ENCODE results near the gene EOLA2. TPM values are rescaled to one million over a fixed set of nuclear protein-coding genes. Genes with fewer than 3 reads are reported as not detected.
"Not testable (repeated sequence)": the region's sequence is repeated elsewhere in the genome, so short reads cannot be mapped to it uniquely, and the experiment has no call there.

The EOLA2 gene
- total RNA-seq, 3 donors from 2014 or later = 21.6 to 34.7 (median 32.2) TPM

DNA sequence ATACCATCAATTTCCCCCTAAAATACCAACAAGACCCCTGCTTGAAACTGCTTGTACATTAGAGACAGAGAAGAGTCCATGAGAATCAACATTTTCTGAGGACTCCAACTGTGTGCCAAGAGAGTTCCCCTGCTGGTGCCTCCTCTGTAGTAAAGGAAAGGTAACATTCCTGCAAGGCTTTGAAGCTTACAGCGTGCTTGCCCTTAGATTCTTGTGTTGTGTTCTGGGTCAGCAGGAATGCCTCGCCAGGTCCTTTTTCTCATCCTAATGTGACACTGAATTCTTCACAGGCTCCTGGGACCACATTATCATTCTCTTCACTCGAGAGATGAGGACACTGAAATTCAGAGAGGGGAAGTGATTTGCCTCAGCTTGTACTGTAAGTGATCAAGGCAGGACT is 9.7 kb upstream of the EOLA2 start:
- H3K27me3 ChIP-seq = peaks cover 0 to 4% of the 10 kb centered on the region in 2 donors
- intact Hi-C loops (cut with DNase I; ENCODE audit: low total_unique reads) = no loop called here
- TF ChIP-seq POLR2AphosphoS5 (IDR thresholded peaks at IDR 0.05) = no peak
- TF ChIP-seq CTCF (IDR thresholded peaks at IDR 0.05) = no peak
- no peak for TF ChIP-seq POLR2A (IDR thresholded peaks at IDR 0.05)
- no peaks in the 10 kb centered on the region for H3K36me3 ChIP-seq
- H3K27ac ChIP-seq = no peak overlapping the region
- H3K4me3 ChIP-seq = no peak overlapping the region
- no peak for DNase-seq (ENCODE audit: low spot score in 2 of 2)
- no peaks in the 10 kb centered on the region for H3K4me1 ChIP-seq
- H3K9me3 ChIP-seq = no peaks in the 10 kb centered on the region

- not testable (repeated sequence) for H3K27ac ChIP-seq, H3K9me3 ChIP-seq, H3K27me3 ChIP-seq
Measured at GRCh38 chrX:149946932-149947331, 8.6 kb upstream of the EOLA2 start.

GRCh38 chrX:149945820-149946219 is 7.5 kb upstream of the EOLA2 start:
- intact Hi-C loops (cut with DNase I; ENCODE audit: low total_unique reads); H3K27me3 ChIP-seq; H3K27ac ChIP-seq; H3K4me3 ChIP-seq; H3K36me3 ChIP-seq; H3K4me1 ChIP-seq; H3K9me3 ChIP-seq; DNase-seq (ENCODE audit: low spot score in 2 of 2): not testable (repeated sequence)

More at GRCh38 chrX:149946932-149947331, 8.6 kb upstream of the EOLA2 start:
- H3K4me3 ChIP-seq; H3K36me3 ChIP-seq; intact Hi-C loops (cut with DNase I; ENCODE audit: low total_unique reads); DNase-seq (ENCODE audit: low spot score in 2 of 2); H3K4me1 ChIP-seq: not testable (repeated sequence)

- H3K4me3 ChIP-seq; H3K27me3 ChIP-seq; H3K27ac ChIP-seq; H3K9me3 ChIP-seq; intact Hi-C loops (cut with DNase I; ENCODE audit: low total_unique reads); H3K36me3 ChIP-seq; DNase-seq (ENCODE audit: low spot score in 2 of 2); H3K4me1 ChIP-seq: not testable (repeated sequence)
Measured at GRCh38 chrX:149945087-149945670, 6.9 kb upstream of the EOLA2 start.

DNA sequence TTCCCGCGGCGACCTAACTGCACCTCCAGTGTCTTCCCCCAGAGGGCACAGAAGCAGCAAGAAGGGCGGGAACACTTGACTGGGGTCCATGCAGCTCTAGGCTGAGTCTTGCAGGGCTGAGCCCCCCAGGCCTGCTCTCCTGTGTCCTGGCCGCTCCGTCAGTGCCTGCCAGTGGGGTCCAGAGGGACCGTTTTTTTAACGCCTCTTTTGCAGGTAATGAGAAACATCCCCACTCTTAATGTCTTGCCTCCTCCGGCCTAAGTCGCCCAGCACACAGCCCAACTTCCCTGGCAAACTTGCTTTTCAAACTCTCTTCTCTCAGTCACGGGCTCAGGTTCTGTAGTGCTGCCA is 2.4 kb upstream of the EOLA2 start:
- H3K36me3 ChIP-seq; H3K27me3 ChIP-seq; intact Hi-C loops (cut with DNase I; ENCODE audit: low total_unique reads); H3K4me1 ChIP-seq; DNase-seq (ENCODE audit: low spot score in 2 of 2); H3K9me3 ChIP-seq: not testable (repeated sequence)
- H3K27ac ChIP-seq = peak overlapping the region; percentile 92 to 98
- TF ChIP-seq CTCF (IDR thresholded peaks at IDR 0.05) = peak; percentile 19 to 56 (median 45)
- H3K4me3 ChIP-seq = peak overlapping the region in 2 of 3 donors; percentile 66 to 70

GRCh38 chrX:149939905-149940673 is 1.8 kb upstream of the EOLA2 start:
- Histone ChIP-seq H3K27me3 (no peaks in the 10 kb centered on the region), H3K4me3 (peak overlapping the region; percentile 46 to 70 (median 66)), H3K27ac (peak overlapping the region; percentile 92 to 98), H3K4me1 (no peaks in the 10 kb centered on the region), H3K36me3 (no peaks in the 10 kb centered on the region), H3K9me3 (no peaks in the 10 kb centered on the region)
- DNase-seq (ENCODE audit: low spot score in 2 of 2) = peak; percentile 92 to 93
- intact Hi-C loops (cut with DNase I; ENCODE audit: low total_unique reads) = no loop called here
- TF ChIP-seq POLR2A (IDR thresholded peaks at IDR 0.05) (no peak), POLR2AphosphoS5 (IDR thresholded peaks at IDR 0.05) (no peak), CTCF (IDR thresholded peaks at IDR 0.05) (no peak)

- H3K27me3 ChIP-seq = no peaks in the 10 kb centered on the region
- H3K4me1 ChIP-seq = no peaks in the 10 kb centered on the region
- H3K4me3 ChIP-seq = peak overlapping the region; percentile 46 to 70 (median 66)
- peak overlapping the region; percentile 92 to 98 for H3K27ac ChIP-seq
- intact Hi-C loops (cut with DNase I; ENCODE audit: low total_unique reads) = no loop called here
- TF ChIP-seq POLR2A (IDR thresholded peaks at IDR 0.05) (no peak), POLR2AphosphoS5 (IDR thresholded peaks at IDR 0.05) (peak in 2 of 3 donors; percentile 43 to 56), CTCF (IDR thresholded peaks at IDR 0.05) (no peak)
- DNase-seq (ENCODE audit: low spot score in 2 of 2) = no peak
- no peaks in the 10 kb centered on the region for H3K9me3 ChIP-seq
- no peaks in the 10 kb centered on the region for H3K36me3 ChIP-seq
Measured at GRCh38 chrX:149939655-149939904, 1.3 kb upstream of the EOLA2 start.
